GM18870 (cell line): ENCODE results near the gene GOLIM4.

Experiments
- ATAC-seq: cut with Tn5 transposase; IDR thresholded peaks from one replicate; pipeline ENCODE4 v1.9.1; 2021; ENCODE audit warnings: moderate library complexity; ENCODE audit not compliant: unreplicated experiment

Gene GOLIM4

GRCh38 chr3:168001244-168001643, 94.5 kb downstream of the GOLIM4 start:
- peak; percentile 73 for ATAC-seq

GRCh38 chr3:167998253-167998652, 97.5 kb downstream of the GOLIM4 start:
- no peak for ATAC-seq

- no peak for ATAC-seq
Measured at GRCh38 chr3:167996514-167996913, 99.2 kb downstream of the GOLIM4 start.

- no peak for ATAC-seq
Measured at GRCh38 chr3:167992381-167992780, 103.3 kb downstream of the GOLIM4 start.

- no peak for ATAC-seq
Measured at GRCh38 chr3:167991213-167991612, 104.5 kb downstream of the GOLIM4 start.

GRCh38 chr3:167989999-167990398, 105.7 kb downstream of the GOLIM4 start:
- no peak for ATAC-seq

GRCh38 chr3:167989066-167989465, 106.7 kb downstream of the GOLIM4 start:
- no peak for ATAC-seq

- ATAC-seq = no peak
Measured at GRCh38 chr3:167983583-167983982, 112.1 kb downstream of the GOLIM4 start.

GRCh38 chr3:167978486-167978885, 117.2 kb downstream of the GOLIM4 start:
- ATAC-seq = no peak

- ATAC-seq = no peak
Measured at GRCh38 chr3:167978071-167978470, 117.7 kb downstream of the GOLIM4 start.

- no peak for ATAC-seq
Measured at GRCh38 chr3:167976516-167977361, 119.0 kb downstream of the GOLIM4 start.

GRCh38 chr3:167973901-167974300, 121.8 kb downstream of the GOLIM4 start:
- no peak for ATAC-seq

- no peak for ATAC-seq
Measured at GRCh38 chr3:167973046-167973445, 122.7 kb downstream of the GOLIM4 start.

- no peak for ATAC-seq
Measured at GRCh38 chr3:167972502-167972901, 123.2 kb downstream of the GOLIM4 start.

- no peak for ATAC-seq
Measured at GRCh38 chr3:167969548-167969947, 126.2 kb downstream of the GOLIM4 start.

- no peak for ATAC-seq
Measured at GRCh38 chr3:167967257-167968036, 128.3 kb downstream of the GOLIM4 start.
